HG02840 (cell line): ENCODE results near the gene E2F7.
"Not testable (repeated sequence)": the region's sequence is repeated elsewhere in the genome, so short reads cannot be mapped to it uniquely, and the experiment has no call there.

Experiments used
- ATAC-seq: cut with Tn5 transposase; IDR thresholded peaks from one replicate; pipeline ENCODE4 v1.9.1; 2021; ENCODE audit warnings: mild to moderate bottlenecking, moderate library complexity, moderate number of reproducible peaks; ENCODE audit not compliant: unreplicated experiment, low FRiP score

Gene E2F7, protein sequence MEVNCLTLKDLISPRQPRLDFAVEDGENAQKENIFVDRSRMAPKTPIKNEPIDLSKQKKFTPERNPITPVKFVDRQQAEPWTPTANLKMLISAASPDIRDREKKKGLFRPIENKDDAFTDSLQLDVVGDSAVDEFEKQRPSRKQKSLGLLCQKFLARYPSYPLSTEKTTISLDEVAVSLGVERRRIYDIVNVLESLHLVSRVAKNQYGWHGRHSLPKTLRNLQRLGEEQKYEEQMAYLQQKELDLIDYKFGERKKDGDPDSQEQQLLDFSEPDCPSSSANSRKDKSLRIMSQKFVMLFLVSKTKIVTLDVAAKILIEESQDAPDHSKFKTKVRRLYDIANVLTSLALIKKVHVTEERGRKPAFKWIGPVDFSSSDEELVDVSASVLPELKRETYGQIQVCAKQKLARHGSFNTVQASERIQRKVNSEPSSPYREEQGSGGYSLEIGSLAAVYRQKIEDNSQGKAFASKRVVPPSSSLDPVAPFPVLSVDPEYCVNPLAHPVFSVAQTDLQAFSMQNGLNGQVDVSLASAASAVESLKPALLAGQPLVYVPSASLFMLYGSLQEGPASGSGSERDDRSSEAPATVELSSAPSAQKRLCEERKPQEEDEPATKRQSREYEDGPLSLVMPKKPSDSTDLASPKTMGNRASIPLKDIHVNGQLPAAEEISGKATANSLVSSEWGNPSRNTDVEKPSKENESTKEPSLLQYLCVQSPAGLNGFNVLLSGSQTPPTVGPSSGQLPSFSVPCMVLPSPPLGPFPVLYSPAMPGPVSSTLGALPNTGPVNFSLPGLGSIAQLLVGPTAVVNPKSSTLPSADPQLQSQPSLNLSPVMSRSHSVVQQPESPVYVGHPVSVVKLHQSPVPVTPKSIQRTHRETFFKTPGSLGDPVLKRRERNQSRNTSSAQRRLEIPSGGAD

DNA sequence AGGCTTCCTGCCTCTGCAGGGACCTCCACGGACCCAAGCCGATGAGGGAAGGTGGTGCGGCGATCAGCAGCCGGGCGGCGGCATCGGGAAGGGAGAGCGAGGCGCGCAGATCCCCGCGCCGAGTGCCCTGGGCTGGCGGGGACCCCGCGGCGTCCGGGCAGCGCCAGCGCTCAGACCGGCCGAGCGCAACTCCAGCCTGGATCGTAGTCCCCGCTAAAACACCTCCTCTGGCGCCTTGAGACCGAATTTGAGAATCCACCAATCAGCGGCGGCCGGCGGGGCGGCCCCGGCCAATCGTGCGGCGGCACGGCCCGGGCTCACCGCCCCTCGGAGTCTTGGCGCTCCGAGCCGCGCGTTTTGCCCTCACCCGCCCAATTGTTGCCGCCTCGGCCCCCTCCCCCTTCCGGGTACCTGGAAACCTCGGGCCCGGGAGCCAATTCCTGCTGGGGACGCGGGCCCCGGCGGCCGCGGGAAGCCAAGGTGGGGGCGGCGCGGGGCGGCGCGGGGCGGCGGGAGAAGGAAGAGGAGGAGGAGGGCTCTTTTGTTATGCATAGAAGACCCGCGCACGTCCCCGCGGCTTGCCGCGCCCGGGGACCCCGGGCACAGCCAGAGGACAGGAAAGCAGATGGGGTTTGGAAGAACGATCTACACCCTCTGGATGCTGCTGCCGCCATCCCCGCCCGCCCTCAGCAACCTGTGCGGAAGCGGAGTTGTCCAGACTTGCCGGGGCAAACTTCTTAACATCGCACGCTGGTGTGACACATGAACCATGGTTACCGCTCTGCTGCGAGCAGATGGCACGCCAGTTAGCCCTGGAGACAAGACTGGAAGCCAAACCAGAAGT, at the start of gene E2F7:
TSS of gene E2F7 (minus strand) at position 209 of the 844 bp plus-strand sequence. CDS start 934 bp downstream, outside the sequence.
- peak; percentile 78 for ATAC-seq

DNA sequence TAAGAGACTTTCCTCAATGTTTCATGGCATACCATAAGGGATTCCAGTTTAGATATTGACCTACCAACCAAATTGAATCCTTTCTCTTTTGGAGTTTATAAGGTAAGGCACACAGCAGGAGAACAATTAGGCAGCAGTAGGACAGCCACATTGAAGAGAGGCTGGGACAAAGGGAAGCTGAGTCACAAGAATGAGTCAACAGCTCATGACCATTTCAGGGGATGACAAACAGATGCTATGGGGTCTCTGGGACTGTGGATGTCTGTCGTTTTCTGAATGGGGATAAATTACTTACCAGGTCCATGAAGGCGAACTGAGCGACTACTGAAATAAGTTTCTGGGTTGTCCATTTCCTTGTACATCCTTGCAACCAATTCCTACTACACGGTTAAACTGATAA, 48.6 kb upstream of the E2F7 start:
- ATAC-seq, result no peak

DNA sequence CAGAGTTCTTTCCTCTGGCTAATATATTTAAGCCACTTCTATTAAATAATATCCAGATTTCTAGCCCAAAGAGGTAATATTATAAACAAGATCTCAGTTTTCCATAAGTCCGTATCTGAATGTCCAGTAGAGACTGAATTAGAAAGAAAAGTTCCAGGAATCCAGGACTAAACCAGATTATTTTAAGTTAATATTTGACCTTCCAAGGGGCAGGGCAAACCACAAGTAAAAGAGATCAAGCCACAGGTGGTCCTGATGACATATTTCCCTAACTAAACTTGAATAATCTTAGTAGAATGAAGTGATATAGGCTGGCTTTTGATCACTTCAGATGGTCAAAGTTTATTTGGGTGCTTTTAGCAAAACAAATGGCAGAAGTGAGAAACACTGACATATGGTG, 43.3 kb upstream of the E2F7 start:
- no peak for ATAC-seq

DNA sequence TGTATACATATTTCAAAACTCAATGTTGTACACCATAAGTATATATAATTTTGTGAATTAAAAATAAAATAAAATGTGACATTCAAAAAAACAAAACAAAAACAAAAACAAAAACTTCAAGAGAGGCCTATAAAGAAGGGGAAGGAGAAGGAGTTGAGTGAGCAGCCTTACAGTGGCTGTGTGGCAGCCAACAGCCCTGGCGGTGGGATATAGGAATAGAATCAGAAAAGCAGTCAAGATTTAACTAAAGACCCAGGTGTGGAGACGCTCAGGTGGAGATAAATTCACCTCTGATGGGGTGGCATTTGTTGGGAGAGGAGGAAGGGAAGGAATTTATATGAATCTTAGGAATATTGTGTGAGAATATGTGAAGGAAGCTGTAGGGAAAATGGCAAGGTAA, 41.8 kb upstream of the E2F7 start:
- ATAC-seq, result no peak

DNA sequence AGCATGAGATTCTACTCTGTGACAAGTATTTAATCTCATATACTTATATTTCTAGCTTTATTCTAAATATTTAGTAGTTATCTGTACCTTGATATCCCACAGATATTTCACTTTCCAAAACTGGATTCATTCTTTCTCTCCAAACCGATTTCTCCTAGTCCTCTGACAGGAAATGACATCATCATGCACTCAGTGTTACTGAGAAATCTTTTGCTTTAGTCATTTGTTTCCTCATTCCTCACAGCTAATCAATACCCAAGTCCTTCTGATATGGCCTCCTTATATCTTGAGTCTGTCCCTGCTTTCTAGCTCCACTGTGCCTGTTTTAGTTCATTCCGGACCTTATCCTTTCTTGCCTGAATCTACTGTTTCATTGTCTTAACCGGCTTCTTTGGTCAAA, 39.4 kb upstream of the E2F7 start:
- ATAC-seq, result no peak

DNA sequence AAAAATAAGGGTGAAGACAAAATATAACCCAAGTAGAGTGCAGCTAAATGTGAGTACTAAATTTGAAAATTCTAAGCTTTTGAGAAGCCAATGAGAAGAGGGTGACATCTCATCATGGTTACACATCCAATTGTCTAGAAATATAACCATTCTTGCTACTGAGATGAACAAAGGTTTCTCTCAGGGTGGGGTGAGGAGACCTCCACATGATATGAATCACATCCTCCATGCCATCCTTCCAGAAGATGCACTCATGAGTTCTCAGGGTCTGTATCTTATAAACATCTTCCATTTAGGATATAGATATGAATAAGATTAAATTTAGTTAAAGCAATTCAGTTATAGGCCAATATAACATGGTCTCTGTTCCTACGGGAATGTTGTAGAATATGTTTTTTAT, 38.9 kb upstream of the E2F7 start:
- ATAC-seq, result no peak

DNA sequence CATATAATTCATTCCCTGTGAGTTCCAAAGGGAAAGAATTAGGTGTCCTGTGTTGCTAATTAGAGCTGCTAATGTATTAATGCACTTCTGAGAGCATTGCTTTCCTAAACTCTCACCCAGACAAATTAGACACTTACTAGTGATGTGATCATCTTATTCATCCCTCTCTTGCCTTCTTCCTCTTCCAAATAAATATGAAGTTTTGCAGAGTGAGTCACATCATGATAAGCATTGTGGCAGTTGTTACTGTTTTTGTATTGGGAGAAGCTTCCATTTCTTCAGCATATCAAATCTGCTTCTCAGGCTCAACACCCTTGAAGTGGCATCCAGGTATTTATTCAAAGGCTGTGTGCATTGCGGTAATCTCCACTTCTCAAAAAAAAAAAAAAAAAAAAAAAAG, 37.3 kb upstream of the E2F7 start:
- ATAC-seq, result no peak

DNA sequence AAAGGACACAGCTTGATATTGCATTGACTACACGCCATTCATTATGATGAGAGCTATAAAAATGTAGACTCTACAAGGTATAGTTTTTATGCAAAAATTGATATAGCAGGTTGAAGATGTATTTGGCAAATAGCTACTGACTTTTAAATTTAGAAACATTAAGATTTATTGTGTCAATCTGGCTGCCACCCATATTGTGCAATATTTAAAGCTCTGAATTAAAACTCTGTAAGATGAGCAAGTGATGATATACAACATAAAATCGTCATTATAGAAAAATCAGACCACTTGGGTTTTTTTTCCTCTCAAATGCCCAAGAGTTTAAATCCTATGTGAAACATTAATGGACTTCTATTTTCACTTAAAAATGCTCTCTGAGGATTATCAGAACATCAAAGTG, 36.8 kb upstream of the E2F7 start:
- ATAC-seq, result no peak

DNA sequence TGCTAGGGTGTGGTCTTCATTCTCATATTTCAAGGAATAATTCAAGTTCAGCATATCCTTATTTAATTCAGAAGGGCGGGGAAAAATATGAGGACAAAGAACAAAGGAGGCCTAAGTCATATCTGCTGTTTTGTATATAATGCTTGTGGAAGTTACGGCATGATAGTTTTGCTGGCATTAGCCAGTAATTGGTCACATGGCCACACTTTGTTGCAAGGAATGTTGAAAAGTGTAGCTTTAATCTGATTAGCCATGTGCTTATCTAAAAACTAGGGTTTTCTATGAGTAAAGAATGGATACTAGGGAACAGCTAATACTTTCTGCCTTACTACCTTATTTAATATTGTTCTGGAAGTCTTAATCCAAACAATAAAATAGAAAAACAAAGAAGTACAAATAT, 34.4 kb upstream of the E2F7 start:
- no peak for ATAC-seq

DNA sequence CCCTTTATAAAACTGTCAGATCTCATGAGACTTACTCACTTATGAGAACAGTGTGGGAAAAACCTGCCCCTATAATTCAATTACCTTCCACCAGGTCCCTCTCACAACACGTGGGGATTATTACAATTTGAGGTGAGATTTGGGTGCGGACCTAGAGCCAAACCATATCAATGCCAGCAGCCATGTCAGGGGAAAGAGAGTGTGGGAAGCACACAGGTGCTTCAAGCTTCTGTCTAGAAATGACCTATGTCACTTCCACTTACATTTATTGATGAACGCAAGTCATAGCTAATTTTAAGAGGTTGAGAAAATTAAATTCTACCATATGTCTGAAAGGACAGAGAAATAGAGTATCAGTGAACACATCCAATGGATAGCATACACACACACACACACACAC, 32.5 kb upstream of the E2F7 start:
- no peak for ATAC-seq

DNA sequence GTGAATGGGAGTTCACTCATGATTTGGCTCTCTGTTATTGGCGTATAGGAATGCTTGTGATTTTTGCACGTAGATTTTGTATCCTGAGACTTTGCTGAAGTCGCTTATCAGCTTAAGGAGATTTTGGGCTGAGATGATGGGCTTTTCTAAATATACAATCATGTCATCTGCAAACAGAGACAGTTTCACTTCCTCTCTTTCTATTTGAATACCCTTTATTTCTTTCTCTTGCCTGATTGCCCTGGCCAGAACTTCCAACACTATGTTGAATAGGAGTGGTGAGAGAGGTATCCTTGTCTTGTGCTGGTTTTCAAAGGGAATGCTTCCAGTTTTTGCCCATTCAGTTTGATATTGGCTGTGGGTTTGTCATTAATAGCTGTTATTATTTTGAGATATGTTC, 26.9 kb upstream of the E2F7 start:
- ATAC-seq, result not testable (repeated sequence)

DNA sequence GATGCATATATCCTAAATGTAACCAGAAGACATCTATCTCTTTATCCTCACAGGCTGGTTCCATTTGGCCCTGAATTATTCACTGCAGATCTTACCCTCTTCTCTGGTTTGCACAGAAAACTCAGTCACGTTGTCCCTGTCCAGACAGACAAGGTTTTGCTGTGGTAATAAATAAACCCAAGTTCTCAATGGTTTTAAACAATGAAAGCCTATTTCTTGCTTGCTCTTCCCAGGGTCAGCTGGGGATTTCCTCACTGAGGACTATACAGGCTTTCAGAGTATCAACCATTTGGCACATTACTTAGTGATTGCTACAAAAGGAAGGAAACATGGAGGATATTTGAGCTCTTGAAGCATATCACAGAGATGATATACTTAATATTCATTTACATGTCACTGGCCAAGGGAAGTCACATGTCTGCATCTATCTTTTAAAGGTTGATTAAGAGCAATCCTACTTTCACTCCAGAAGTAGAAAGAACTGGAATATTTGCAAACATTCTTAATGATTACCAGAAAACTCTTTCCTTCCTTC, 24.4 kb upstream of the E2F7 start:
- no peak for ATAC-seq

DNA sequence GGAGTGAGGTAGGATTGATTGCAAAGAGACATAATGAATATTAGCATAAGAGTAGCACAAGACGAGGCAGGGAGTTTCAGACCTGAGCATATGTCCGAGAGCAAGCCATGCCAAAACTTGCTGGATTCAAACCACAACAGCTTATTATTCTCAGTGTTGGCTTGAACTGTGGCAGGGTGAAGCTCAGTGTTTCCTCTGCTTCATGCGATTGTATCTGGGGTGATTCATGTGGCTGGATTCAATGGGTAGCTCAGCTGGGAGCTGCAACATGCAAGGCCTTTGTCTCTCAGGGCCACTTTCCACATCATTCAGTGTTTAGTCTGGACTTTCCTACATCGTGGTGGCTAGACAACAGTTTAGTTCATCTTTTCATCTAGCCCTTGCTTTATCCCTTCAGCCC, 22.1 kb upstream of the E2F7 start:
- no peak for ATAC-seq

DNA sequence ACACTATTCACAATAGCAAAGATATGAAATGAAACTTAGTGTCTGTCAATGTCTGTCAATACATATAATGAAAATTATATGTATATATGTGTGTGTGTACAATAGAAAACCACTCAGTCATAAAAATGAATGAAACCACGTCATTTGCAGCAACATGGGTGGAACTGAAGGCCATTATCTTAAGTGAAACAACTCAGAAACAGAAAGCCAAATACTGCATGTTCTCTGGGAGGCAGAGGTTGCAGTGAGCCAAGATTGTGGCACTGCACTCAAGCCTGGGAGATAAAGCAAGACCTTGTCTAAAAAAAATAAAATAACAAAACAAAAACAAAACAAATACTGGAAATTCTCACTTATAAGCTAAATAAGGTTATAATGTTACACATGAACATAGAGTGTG, 16.7 kb upstream of the E2F7 start:
- ATAC-seq, result no peak

DNA sequence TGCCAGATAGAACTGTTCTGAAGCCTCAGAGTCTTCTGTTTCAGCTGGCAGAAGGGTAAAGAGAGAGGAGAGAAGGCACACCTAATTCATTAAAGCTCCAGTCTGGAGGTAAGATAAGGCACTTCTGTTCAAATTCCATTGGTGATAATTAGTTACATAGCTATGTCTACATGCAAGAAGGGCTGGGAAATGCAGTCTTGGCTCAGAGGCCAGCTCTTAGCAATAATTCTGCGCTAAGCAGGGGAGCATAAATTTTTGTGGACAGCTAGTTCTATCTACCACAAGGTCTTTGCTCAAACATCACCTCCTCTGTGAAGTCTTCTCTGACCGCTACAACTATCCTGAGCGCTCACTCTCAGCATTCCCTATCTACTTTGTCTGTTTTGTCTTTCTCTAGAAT, 14.3 kb upstream of the E2F7 start:
- ATAC-seq, result no peak

DNA sequence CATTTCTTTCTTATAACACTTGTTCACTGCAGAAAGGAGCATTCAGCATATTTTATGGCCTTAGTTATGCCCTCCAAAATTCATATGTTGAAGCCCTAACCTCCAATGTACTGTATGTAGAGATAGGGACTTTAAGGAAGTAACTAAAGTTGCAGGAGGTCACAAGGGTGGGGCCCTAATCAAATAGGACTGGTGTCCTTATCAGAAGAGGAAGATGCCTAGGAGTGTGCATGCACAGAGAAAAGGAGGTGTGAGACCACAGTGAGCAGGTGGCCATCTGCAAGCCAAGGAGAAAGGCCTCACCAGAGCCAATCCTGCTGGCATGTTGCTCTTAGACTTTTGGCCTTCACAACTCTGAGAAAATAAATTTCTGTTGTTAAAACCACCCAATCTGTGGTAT, 12.9 kb upstream of the E2F7 start:
- no peak for ATAC-seq

DNA sequence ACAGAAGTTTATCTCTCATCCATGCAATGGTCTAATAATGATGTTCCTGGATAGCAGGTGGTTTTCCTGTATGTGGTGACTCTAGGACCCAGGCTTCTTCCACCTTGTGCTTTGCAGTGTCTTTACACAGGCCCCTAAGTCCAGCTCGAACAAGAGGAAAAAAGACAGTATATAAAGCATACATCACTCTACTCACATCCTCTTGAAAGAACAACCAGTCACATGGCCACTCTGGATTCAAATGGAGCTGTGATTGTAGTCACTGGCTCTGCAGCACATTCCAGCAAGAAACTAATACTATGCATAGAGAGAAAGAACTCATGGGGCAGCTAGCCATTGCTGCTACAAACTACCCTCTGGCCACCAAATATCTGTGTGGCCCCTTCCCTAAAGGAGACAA, 11.5 kb upstream of the E2F7 start:
- no peak for ATAC-seq

DNA sequence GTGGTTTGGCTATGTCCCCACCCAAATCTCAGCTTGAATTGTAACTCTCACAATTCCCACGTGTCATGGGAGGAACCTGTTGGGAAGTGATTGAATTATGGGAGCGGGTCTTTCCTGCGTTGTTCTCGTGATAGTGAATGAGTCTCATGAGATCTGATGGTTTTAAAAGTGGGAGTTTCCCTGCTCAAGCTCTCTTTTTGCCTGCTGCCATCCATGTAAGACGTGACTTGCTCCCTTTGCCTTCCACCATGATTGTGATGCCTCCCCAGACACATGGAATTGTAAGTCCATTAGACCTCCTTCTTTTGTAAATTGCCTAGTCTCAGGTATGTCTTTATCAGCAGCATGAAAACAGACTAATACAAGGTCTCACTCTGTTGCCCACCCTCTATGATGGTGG, 8.5 kb upstream of the E2F7 start:
- ATAC-seq, result not testable (repeated sequence)

DNA sequence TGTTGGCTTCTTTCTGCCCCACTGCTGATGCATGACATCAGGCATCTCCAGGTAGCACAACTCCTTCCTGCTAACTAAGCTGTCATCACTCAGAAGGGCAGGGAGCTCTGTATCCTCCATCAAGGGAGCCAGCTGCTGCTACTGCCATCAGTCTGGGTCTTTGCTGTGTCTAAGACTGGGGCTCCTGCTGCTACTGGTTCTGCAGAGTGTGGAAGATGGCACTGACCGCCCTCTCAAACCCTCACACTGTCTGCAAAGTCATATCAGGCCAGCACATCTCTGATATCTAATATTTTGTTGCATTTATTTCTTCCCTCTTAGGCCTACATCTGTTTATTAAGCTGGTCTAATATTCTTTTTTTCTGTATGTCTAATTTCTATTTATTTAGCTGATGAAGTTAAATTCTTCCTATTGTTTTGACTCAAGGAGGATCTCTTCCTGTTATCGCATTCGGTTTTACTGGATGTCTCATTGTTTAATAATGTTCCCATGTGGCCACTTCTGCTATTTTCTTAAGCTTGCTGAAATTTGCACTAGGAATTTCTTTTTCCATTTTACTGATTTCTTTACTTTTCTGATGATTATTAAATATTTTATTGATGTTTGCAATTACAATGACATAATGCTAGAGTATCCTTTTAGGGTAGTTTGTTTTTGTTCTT, 7.6 kb upstream of the E2F7 start:
- ATAC-seq, result no peak
